IPS-NIHi11 (cell line): Measurements from ENCODE around the gene DOK6.

ENCODE experiments used
- DNase-seq: peaks from one replicate; pipeline ENCODE4 v3.0.0; 2012; ENCODE audit warnings: mixed read lengths, low spot score

The DOK6 gene

DNA sequence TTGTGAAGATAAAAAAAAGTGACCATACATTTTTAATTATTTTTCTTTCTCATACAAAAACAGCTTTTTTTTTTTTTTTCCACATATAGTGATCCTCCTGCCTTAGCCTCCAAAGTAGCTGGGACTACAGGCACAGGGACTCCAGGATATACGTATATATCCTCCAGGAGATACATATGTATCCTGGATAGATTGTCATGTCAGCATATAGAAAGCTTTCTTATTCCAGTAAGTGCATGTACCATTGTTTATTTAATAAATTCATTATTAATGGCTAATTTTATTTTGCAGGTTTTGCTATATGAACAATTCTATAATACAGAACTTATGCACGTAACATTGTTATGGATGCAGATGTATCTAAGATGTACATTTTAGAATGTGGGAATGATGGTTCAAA lies 138.7 kb downstream of the DOK6 start:
- DNase-seq: no peak

DNA sequence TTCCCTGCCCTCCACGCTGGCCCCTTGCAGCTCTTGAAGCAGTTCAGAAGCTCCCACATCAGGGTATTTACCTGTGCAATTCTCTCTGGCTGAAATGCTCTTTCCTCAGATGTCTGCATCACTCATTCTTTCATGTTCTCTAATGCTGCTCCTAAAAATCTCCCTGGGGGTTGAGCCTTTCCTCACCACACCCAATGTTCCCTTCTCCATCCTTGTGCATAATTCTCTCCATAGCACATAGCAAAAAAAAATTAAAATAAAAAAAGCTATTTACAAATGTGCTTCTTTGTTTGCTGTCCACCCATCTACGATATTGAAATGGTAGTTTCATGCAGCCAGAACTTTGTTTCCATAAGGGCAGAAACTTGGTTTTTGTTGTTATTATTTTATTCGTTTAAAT lies 155.5 kb downstream of the DOK6 start:
- DNase-seq: no peak

DNA sequence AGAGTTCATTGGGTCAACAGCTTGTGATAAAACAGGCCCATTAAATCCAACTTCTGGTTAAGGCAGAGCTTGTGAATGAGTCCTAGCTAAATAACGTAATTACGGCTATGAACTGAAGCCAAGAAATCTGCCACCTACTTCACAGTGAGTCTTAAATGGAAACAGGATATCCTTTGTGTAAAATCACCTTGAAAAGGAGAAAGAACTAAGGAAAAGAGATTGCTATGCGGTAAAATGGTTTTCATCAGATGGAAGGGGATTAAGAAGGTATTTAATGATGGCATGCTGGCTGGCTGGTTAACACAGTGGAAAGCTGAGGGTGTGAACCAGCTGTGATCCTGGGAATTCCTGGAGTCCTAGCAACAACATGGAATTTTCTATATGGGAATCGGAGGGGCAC lies 156.6 kb downstream of the DOK6 start:
- peak; percentile 20 for DNase-seq

DNA sequence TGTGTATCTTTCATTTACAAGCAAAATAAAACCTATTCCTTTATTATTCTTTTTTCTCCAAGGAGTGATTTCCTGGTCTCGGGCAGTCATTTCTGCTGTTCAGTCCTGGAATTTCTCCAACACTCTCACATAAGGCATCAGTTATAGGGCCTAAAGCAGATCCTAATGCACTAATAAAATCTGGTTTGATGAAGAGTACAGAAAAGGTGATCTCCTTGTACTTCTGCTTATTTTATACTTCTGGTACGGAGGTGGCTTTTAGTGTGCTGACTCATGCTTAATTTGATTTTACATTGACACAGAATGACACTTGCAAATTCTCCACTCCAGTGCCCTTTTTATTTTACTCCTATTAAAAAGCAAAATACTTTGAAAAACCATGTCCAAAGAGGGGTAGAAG lies 157.4 kb downstream of the DOK6 start:
- no peak for DNase-seq

DNA sequence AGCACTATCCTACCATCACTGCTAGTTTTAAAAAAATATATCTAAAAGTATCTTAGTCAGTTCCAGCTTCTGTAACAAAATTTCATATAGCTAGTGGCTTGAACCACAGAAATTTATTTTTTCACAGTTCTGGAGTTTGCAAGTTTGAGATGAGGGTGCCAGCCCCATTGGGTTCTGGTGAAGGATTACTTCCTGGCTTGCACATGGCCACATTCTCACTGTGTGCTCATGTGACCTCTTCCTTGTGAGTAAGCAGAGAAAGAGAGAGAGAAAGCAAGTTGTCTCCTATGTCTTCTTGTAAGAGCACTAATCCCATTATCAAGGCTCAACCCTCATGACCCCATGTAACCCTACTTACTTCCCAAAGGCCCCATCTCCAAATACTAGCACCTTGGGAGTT lies 158.9 kb downstream of the DOK6 start:
- no peak for DNase-seq

DNA sequence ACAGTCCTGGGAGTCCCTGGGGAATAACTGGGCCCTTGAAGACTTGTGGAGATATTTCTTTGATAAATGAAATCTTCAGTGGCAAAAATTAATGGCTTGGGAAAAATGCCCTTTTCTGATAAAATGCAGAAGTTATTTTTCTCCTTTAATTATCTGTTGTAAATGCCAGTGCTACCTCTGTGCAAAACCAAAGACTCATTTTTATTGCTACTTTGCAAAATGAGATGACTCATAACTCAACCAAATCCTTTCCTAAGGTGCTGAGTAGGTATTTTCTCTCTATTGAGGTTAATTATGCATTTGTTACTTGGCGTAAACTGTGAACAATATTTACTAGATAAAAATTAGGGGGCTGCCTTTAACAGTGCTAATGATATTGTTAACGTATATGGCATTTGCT lies 163.9 kb downstream of the DOK6 start:
- DNase-seq: no peak

DNA sequence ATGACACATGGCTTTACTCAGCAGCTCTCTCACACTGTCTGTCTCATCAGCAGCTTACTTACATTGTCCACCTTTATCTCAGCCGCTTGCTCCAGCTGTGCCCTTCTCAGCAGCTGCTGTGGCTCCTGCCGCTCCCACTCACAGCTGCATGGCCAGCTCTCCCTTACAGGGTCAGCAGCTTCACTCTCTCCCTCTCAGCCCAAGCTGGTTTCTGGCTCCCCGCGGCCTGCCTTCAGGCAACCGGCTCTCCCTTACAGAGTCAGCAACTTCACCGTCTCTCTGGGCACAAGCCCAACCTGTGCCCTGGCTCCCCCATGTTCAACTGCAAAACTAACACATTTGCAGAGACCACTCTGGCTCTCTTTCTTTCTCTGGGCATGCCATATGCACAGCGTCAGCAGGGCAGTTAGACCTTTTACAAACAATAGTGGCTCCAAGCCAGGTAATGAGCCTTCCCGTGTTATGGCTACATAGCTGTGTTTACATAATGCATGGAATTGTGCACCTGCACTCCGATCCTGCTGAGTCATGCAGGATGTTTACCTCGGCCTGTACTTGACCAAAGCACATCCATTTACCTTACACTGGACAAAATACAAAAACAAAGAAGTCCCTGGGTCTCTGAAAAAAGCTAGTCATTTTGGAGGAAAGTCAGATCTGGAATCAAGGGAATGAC lies 167.3 kb downstream of the DOK6 start:
- DNase-seq: no peak

DNA sequence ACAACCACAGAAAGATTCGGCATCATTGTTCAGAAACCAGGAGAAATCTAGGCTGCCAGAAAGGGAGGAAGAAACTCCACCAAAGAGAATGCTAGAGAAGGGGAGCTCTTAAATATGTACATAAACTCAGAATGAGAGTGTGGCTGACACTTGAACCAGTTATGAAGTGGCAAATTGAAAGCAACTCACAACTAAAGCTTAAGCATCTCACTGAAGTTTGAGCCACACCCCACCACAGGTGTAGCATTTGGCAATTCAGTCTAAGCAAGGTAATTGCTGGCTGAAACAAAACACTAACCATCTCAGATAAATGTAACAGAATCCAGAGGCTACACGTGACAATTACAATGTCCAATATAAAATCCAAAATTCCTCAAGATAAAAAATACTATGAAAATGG lies 168.4 kb downstream of the DOK6 start:
- no peak for DNase-seq

DNA sequence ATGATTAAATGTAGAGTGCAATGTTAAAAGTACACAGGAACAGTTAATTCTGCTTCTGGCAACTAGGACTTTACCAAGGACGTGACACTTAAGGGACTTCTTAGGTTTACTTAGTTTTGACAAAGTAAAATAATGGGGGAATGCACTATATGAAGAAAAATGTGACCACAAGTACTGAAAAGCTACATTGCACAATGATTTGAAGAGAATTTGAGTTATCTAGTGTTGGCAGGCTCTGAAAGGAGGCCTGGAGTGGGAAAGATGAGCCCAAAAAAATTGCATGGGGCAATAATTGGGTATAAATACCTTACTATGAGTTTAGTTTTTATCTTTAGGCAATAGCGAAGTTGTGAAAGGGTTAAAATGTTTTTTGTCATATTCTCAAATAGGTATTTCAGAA lies 173.7 kb downstream of the DOK6 start:
- DNase-seq: no peak

DNA sequence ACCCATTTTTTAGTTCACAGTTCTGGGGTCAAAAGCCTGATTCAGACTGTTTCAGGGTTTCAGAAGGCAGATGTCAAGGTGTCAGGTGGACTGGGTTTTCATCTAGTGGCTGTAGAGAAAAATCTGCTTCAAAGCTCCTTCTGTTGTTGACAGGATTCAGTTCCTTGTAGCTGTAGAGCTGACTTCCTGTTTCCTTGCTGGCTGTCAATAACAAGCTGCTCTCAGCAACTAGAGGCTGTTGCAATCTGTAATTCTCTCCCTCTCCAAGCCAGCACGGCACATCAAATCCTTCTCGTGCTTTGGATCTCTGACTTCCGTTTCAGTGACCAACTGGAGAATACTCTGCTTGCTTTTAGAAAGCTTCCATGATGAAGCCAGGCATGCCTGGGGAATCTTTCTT lies 179.4 kb downstream of the DOK6 start:
- DNase-seq: peak; percentile 6

DNA sequence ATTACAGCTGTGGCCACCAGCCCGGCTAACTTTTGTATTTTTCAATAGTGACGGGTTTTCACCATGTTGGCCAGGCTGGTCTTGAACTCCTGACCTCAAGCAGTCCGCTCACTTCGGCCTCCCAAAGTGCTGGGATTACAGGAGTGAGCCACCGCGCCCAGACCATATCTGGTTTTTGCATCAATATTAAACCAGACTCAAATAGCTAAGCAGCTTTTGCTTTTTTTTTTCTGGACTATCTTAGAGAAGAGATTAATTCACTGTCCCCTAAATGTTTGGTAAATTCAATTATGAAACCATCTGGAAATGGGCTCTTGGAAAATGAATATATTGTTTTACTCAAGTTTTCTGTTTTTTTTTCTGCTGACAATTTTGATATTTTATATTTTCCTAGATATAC lies 183.7 kb downstream of the DOK6 start:
- DNase-seq: no peak

DNA sequence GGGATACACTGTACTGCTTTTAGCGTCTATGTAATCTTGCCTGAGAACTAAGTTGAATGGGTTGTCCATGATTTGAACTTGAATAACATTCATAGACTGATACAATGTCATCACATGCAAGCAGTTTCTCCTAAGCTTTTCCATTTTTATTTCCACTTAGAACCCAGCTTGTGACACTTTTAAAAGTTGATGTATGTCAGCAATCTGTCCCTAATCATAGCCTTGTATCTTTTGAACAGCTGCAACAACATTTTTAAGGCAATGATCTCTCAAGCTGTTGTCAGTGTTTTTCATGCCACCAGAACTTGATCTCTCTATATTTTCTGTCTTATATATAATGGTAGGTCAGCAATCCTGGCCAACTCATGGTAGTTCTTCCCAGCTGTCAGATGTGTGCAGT lies 185.0 kb downstream of the DOK6 start:
- DNase-seq: no peak

DNA sequence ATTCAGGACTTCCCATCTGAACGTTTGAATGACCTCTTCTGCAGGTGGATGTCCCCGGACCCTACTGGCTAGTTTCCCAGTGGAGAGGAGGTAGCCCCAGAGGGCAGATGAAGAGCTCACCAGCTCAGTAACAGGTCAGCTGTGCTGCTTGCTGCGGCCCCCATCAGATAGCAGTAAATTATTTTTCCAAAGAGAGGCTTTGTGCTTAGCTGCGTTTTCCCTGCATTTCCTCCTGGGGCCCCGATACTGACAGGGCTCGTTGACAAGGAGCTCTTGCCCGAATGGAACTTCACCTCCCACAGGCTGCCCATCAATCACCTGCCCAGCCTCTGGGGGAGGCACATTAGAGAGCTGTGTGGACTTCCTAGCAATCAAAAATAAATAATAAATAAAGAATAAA lies 185.8 kb downstream of the DOK6 start:
- no peak for DNase-seq

DNA sequence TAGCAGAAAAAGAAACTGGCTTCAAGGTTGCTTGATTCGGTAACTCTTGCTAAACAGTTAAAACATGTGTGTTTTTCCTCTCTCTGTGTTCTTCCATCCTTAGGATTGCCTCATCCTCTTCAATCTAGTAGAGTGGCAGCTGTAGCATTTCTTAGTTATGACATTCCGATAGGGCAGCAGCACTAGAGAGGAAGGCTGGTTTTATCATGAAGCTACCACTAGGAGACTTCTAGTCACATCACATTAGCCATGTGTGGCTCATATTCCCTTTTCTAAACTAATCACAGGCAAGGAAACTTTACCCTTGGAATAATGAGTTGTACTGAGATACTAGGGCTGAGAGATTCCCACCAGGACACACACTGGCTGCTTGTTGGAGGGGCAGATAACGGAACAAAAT lies 187.6 kb downstream of the DOK6 start:
- DNase-seq: peak; percentile 9

DNA sequence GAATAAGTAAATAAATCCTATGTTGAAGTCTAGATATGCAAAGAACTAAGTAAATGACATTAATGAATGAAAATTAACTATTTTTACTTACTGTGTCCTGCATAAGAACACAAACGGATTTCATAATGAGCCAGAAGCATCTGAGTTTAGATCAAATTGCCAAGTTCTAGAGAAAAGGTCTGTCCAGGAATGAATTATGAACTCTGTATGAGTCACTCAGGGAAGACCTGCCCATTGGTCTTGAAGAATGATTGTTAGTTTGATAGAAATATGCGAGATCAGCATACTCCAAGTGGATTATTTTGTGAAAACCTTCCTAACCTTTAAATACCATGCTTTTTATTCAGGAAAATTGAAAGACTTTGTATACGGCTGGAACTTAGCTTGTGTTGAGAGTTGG lies 189.5 kb downstream of the DOK6 start:
- no peak for DNase-seq

DNA sequence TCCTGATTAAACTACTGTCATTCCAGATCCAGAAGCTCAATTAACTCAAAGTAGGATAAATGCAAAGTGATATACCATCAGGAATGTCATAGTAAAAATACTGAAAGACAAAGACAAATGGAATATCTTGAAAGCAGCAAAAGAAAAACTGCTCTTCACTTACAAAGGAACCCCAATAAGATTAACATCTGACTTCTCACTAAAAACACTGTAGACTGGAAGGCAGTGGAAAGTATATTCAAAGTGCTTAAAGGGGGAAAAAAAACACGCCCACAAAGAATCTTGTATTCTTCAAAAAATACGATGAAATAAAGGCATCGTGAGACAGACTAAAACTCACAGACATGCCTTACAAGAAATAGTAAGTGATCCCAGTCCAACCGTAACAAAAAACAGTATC lies 195.7 kb downstream of the DOK6 start:
- no peak for DNase-seq

DNA sequence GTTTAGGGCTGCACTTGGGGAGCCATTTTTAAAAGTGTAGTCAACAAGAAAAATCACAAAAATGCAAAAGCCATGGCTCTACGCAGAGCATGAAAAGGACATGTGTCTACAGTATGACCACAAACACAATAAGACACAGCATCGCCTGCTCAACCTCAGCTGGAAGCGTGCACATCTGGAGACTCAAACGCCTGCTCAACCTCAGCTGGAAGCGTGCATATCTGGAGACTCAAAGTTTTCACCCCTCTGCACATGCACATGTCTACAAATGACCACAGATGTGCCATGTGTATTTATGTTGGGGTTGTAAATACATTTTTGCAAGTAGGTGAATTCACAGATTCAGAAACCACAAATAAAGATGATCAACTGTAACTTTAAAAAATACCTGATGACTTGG lies 196.9 kb downstream of the DOK6 start:
- no peak for DNase-seq

DNA sequence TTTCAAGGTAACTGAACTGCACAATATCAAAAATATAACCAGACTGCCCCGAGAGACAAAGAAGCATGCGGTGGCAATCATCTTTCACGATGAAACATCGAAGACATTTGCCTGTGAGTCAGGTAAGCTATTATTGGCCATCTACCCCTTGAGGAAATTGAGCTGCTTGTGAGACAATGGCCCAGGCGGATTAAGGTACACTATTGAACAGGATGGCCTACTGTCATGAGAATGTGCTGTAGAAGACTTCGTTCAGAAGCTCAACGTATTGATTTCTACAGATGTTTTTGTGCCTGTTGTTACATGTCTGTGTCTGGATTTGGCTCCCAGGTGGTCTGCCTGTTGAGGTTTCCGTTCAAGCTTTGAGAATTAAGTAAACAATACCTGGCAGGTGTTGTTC lies 198.7 kb downstream of the DOK6 start:
- no peak for DNase-seq

DNA sequence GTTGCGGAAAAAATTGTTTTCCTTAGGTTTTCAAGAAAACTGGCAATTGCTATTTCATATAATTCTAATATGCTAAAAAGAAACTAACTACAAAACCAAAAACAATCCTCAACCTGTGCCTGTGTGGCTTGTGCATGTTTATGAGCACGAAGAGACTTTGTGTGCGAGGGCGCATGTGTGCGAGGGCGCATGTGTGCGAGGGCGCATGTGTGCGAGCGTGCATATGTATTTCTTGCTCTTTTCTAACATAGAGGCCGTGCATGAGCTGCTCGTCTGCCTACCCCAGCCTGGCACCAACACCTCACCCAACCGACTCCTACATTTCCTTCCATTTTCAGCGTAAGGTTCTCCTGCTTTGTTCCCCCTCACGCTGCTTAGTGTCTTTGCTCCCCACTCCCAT lies 211.6 kb downstream of the DOK6 start:
- DNase-seq: no peak

DNA sequence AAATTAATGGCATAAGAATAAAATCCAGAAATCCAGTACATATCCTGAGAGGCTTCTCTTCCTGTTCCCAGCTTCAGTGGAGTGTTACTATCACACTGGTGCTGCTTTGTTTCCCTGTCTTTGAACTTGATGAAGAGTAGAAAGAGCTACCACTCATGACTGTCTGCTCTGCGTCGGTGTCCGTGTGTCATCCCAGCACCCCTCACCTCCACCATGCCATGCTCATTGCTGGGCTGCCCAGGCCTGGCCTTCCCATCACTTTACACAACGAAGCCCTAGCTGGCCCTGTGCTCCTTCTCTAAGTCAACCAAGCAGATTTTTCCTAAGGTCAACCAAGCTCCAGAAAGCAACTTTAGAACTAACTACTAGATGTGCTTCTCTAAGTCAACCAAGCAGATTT lies 215.4 kb downstream of the DOK6 start:
- DNase-seq: no peak

DNA sequence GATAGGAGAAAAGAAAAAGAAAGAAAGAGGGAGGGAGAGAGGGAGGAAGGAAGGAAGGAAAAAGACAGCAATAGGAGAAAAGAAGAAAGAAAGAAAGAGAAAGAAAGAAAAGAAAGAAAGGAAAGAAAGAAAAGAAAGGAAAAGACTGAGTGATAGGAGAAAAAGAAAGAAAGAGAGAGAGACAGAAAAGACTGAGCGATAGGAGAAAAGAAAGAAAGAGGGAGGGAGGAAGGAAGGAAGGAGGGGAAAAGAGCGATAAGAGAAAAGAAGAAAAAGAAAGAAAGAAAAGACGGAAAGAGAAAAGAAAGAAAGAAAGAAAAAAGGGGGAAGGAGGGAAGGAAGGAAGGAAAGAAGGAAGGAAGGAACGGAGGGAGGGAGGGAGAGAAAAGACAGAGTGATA lies 216.7 kb downstream of the DOK6 start:
- DNase-seq: no peak

DNA sequence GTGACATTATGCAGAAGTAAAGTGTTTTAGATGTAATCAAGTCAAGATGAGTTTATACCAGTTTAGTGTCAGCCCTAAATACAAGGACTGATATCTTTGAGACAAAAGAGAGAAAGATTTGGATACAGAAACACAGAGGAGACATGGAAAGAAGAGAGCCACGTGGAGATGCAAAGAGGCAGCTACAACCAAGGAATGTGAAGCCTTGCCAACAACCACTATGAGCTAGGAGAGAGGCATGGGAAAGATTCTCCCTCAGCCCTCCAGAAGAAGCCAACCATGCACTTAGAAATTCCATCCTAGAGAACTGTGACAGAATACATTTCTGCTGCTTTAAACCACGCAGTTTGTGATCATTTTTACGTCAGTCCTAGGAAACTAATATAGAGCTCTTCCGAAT lies 217.2 kb downstream of the DOK6 start:
- DNase-seq: no peak

DNA sequence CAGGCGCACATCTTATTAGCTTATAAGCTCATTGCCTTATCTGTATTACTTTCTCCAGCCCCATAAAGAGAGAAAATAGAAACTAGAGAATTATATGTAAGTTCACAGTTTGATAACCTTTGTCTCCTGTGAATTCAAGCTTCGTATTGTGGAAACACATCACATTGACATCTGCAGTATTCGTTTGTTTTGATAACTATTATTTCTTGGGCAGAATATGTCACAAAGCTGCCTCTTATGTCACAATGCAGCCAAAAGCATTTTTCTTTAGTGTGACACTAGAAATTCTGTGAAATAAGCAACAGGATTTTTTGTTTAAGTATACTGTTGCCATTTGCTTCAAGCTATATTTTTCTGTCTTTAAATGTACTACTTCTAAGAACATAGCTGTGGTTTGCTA lies 221.5 kb downstream of the DOK6 start:
- DNase-seq: no peak

DNA sequence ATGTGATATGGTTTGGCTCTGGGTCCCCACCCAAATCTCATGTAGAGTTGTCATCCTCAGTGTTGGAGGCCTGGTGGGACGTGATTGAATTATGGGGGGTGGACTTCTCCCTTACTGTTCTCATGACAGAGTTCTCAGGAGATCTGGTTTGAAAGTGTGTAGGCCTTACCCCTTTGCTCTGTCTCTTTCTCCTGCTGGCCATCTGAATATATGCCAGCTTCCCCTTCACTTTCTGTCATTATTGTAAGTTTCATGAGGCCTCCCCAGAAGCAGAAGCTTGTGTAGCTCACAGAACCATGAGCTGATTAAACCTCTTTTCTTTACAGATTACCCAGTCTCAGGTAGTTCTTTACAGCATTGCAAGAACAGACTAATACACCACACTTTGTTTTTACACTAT lies 222.3 kb downstream of the DOK6 start:
- no peak for DNase-seq

DNA sequence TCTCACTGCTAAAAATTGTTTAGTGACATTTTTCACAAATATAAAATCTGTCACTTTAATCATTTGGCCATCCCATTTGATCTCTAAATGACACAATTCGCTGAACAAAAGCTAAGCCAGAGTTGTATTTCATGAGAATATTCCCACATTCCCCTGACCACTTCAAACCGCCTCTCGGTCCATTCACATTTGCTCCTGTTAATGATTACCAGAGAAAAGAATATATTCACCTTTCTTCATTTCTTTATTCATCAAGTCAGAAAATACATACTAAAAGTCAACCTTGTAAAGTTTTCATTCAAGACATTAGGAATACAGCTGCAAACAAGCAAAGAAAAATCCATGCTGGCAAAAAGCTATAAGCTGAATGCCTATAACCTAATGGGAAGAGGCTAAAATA lies 225.5 kb downstream of the DOK6 start:
- DNase-seq: no peak
